Anterior cingulate cortex (tissue), 58 donors: ENCODE data around the gene TCTA.
"Not testable (repeated sequence)": the region's sequence is repeated elsewhere in the genome, so short reads cannot be mapped to it uniquely, and the experiment has no call there.

Experiments used
- DNase-seq, 58 donors: peaks; one replicate each; lab custom pipeline; 2025; lab: John Stamatoyannopoulos, UW

The TCTA gene

GRCh38 chr3:49411968-49412631 lies at the start of gene TCTA, which contains the start of gene RHOA:
TSS of gene TCTA (plus strand) at chr3:49412423. CDS start at chr3:49412427, 4 bp downstream.
TSS of gene RHOA (minus strand) at chr3:49411976. CDS start at chr3:49375589, 36,387 bp downstream.
- DNase-seq: peak; percentile 82 to 100 (median 99)

- DNase-seq: no peak
Measured at GRCh38 chr3:49362561-49362960, 49.7 kb upstream of the TCTA start.

GRCh38 chr3:49370585-49371290 lies 41.5 kb upstream of the TCTA start:
- DNase-seq: no peak

- no peak for DNase-seq
Measured at GRCh38 chr3:49371946-49372345, 40.3 kb upstream of the TCTA start.

- no peak for DNase-seq
Measured at GRCh38 chr3:49377483-49377882, 34.7 kb upstream of the TCTA start.

GRCh38 chr3:49378249-49378895 lies 33.9 kb upstream of the TCTA start:
- peak in 7 of 58 donors; percentile 3 to 16 (median 6) for DNase-seq

GRCh38 chr3:49383387-49383786 lies 28.8 kb upstream of the TCTA start:
- no peak for DNase-seq

- no peak for DNase-seq
Measured at GRCh38 chr3:49385617-49386016, 26.6 kb upstream of the TCTA start.

GRCh38 chr3:49386056-49386756 lies 26.0 kb upstream of the TCTA start:
- DNase-seq: no peak

- DNase-seq: no peak
Measured at GRCh38 chr3:49387721-49388120, 24.5 kb upstream of the TCTA start.

GRCh38 chr3:49388289-49388820 lies 23.9 kb upstream of the TCTA start:
- no peak for DNase-seq

GRCh38 chr3:49389297-49389696 lies 22.9 kb upstream of the TCTA start:
- no peak for DNase-seq

- not testable (repeated sequence) for DNase-seq
Measured at GRCh38 chr3:49391310-49391709, 20.9 kb upstream of the TCTA start.

- peak in 12 of 58 donors; percentile 4 to 54 (median 14) for DNase-seq
Measured at GRCh38 chr3:49397470-49397869, 14.8 kb upstream of the TCTA start.

GRCh38 chr3:49399461-49399860 lies 12.8 kb upstream of the TCTA start:
- no peak for DNase-seq

- no peak for DNase-seq
Measured at GRCh38 chr3:49401766-49402165, 10.5 kb upstream of the TCTA start.

- DNase-seq: no peak
Measured at GRCh38 chr3:49403891-49404290, 8.3 kb upstream of the TCTA start.

GRCh38 chr3:49405570-49405969 lies 6.7 kb upstream of the TCTA start:
- DNase-seq: not testable (repeated sequence)

GRCh38 chr3:49406571-49407565 lies 5.4 kb upstream of the TCTA start:
- DNase-seq: no peak
